Medulla oblongata (tissue), 1 donor: ENCODE results near the gene WFIKKN1.

Source experiments
- DNase-seq: peaks from one replicate; pipeline ENCODE4 v3.0.0-alpha.2; 2015; ENCODE audit errors: extremely low spot score

Gene WFIKKN1

GRCh38 chr16:637081-638018, 6.6 kb downstream of the WFIKKN1 start:
- peak; percentile 93 for DNase-seq

- DNase-seq, result no peak
These were observed 7.3 kb downstream of the WFIKKN1 start for GRCh38 chr16:638034-638543.

GRCh38 chr16:638836-639235, 8.1 kb downstream of the WFIKKN1 start:
- no peak for DNase-seq

GRCh38 chr16:640614-641013, 9.8 kb downstream of the WFIKKN1 start:
- no peak for DNase-seq

- peak; percentile 79 for DNase-seq
These were observed 10.8 kb downstream of the WFIKKN1 start, which contains the start of gene MCRIP2 for GRCh38 chr16:641326-642188. Gene MCRIP2 (plus strand): TSS chr16:641828. CDS start chr16:641992, 164 bp downstream.

- peak; percentile 59 for DNase-seq
These were observed 11.6 kb downstream of the WFIKKN1 start for GRCh38 chr16:642189-643049.

- DNase-seq, result no peak
These were observed 12.2 kb downstream of the WFIKKN1 start for GRCh38 chr16:643050-643368.

GRCh38 chr16:644556-644955, 13.8 kb downstream of the WFIKKN1 start:
- DNase-seq, result no peak

GRCh38 chr16:645852-646678, 15.3 kb downstream of the WFIKKN1 start:
- no peak for DNase-seq

GRCh38 chr16:646679-647172, 15.9 kb downstream of the WFIKKN1 start:
- DNase-seq, result no peak

GRCh38 chr16:647173-647902, 16.6 kb downstream of the WFIKKN1 start:
- no peak for DNase-seq

GRCh38 chr16:648071-648780, 17.4 kb downstream of the WFIKKN1 start:
- DNase-seq, result no peak

GRCh38 chr16:648781-649589, 18.2 kb downstream of the WFIKKN1 start, which contains the start of gene WDR90:
Gene WDR90 (plus strand): TSS chr16:649365. CDS start chr16:649417, 52 bp downstream.
- peak; percentile 95 for DNase-seq

- DNase-seq, result no peak
These were observed 18.8 kb downstream of the WFIKKN1 start for GRCh38 chr16:649631-650030.

GRCh38 chr16:651844-652243, 21.1 kb downstream of the WFIKKN1 start:
- DNase-seq, result no peak

GRCh38 chr16:652454-653305, 21.9 kb downstream of the WFIKKN1 start:
- no peak for DNase-seq

- DNase-seq, result no peak
These were observed 23.2 kb downstream of the WFIKKN1 start for GRCh38 chr16:654034-654433.
